Glutamatergic neuron (in vitro differentiated cells): Measurements from ENCODE around the gene SMC1B. TPM values are rescaled to one million over a fixed set of nuclear protein-coding genes. Genes with fewer than 3 reads are reported as not detected.

Experiments
- DNase-seq: peaks from one replicate; pipeline ENCODE4 v3.0.0; 2022
- H3K27ac Mint-ChIP-seq: one replicate; pipeline ENCODE4 v1.8.0; 2020; ENCODE audit warnings: mild to moderate bottlenecking, mixed read lengths, inconsistent platforms; ENCODE audit not compliant: unreplicated experiment
- H3K27me3 Mint-ChIP-seq: one replicate; pipeline ENCODE4 v1.8.0; 2020; ENCODE audit warnings: mild to moderate bottlenecking, moderate library complexity, mixed read lengths, inconsistent platforms; ENCODE audit not compliant: unreplicated experiment
- H3K36me3 Mint-ChIP-seq: one replicate; pipeline ENCODE4 v1.8.0; 2020; ENCODE audit warnings: mild to moderate bottlenecking, mixed read lengths, inconsistent platforms; ENCODE audit not compliant: unreplicated experiment
- H3K4me1 Mint-ChIP-seq: one replicate; pipeline ENCODE4 v1.8.0; 2020; ENCODE audit warnings: mild to moderate bottlenecking, low read depth, mixed read lengths, inconsistent platforms; ENCODE audit not compliant: unreplicated experiment
- H3K4me3 Mint-ChIP-seq: one replicate; pipeline ENCODE4 v1.8.0; 2020; ENCODE audit warnings: mild to moderate bottlenecking, mixed read lengths, inconsistent platforms; ENCODE audit not compliant: unreplicated experiment
- H3K9me3 Mint-ChIP-seq: one replicate; pipeline ENCODE4 v1.8.0; 2020; ENCODE audit warnings: mild to moderate bottlenecking, moderate library complexity, mixed read lengths, inconsistent platforms; ENCODE audit not compliant: unreplicated experiment
- total RNA-seq: library from RNA; stranded (reverse); fragmentation: NEBNext Ultra II Directional; extraction: Animal tissue kit (Norgen Biotek cat#: 25700); gene quantifications from one replicate; pipeline ENCODE4 v1.2.1, GENCODE V29; 2021; ENCODE audit not compliant: unreplicated experiment
- TF ChIP-seq, protein P1 (sequence below): fragments of 200-600 bp; sonication (generic); IDR thresholded peaks from one replicate; pipeline ENCODE4 v1.5.0; 2021; ENCODE audit not compliant: partially characterized antibody, unreplicated experiment

The SMC1B gene
- total RNA-seq, 1 donor from 2014 or later, result not detected

DNA sequence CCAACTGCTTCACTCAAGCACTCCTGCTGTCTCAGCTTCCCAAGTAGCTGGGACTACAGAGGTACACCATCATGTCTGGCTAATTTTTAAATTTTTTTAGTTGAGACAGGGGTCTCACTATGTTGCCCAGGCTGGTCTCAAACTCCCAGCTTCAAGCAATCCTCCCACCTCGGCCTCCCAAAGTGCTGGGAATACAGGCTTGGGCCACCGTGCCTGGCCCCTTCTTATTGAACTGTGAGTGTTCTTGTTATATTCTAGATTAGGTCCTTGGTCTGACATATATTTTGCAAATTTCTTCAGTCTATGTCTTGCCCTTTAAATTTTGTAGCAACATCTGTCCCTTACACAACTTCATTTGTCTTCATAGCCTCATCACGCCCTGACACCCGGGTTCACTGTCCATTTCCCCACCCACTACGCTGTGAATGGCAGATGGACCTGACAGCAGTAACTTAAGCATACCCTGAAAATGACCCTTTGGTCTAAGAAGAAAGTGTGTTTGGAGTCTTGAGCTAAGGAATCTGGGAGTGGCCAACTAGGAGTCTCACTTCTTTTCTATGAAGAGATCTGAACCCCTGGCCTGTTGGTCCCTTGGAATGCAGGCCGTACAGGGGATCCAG lies 107.8 kb downstream of the SMC1B start:
- TF ChIP-seq, protein P1, sequence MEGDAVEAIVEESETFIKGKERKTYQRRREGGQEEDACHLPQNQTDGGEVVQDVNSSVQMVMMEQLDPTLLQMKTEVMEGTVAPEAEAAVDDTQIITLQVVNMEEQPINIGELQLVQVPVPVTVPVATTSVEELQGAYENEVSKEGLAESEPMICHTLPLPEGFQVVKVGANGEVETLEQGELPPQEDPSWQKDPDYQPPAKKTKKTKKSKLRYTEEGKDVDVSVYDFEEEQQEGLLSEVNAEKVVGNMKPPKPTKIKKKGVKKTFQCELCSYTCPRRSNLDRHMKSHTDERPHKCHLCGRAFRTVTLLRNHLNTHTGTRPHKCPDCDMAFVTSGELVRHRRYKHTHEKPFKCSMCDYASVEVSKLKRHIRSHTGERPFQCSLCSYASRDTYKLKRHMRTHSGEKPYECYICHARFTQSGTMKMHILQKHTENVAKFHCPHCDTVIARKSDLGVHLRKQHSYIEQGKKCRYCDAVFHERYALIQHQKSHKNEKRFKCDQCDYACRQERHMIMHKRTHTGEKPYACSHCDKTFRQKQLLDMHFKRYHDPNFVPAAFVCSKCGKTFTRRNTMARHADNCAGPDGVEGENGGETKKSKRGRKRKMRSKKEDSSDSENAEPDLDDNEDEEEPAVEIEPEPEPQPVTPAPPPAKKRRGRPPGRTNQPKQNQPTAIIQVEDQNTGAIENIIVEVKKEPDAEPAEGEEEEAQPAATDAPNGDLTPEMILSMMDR, result no peak
- H3K9me3 Mint-ChIP-seq, result peaks cover 4% of the 10 kb centered on the region
- H3K36me3 Mint-ChIP-seq, result no peaks in the 10 kb centered on the region
- no peak overlapping the region for H3K27ac Mint-ChIP-seq
- H3K4me1 Mint-ChIP-seq, result peaks cover 2% of the 10 kb centered on the region
- DNase-seq, result no peak
- H3K27me3 Mint-ChIP-seq, result no peaks in the 10 kb centered on the region
- H3K4me3 Mint-ChIP-seq, result no peak overlapping the region

DNA sequence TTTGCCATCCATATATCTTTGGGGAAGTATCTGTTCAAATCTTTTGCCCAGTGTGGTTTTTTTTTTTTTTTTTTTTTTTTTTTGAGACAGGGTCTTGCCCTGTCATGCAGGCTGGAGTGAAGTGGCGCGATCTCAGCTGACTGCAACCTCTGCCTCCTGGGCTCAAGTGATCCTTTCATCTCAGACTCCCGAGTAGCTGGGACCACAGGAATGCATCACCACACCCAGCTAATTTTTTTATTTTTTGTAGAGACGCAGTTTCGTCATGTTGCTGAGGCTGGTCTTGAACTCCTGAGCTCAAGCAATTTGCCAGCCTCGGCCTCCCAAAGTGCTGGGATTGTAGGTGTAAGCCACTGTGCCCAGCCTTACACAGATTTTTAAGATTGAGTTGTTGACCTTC lies 108.4 kb downstream of the SMC1B start:
- TF ChIP-seq, protein P1, result no peak
- H3K36me3 Mint-ChIP-seq, result no peaks in the 10 kb centered on the region
- H3K9me3 Mint-ChIP-seq, result peaks cover 4% of the 10 kb centered on the region
- no peak for DNase-seq
- no peaks in the 10 kb centered on the region for H3K27me3 Mint-ChIP-seq
- H3K27ac Mint-ChIP-seq, result no peak overlapping the region
- no peak overlapping the region for H3K4me3 Mint-ChIP-seq
- peaks cover 2% of the 10 kb centered on the region for H3K4me1 Mint-ChIP-seq

DNA sequence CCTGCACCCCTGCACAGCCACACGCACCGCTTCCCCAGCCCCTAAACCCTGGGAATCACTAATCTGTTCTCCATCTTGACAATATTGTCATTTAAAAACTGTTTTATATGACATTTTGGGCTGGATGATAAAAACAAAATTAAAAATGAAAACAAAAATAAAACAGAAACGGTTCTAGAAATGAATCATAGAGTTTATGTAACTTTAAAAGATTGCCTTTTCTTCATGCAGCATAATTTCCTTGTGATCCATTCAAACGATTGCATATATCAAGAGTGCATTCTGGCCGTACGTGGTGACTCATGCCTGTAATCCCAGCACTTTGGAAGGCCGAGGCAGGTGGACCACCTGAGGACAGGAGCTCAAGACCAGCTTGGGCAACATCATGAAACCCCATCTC lies 110.2 kb downstream of the SMC1B start:
- no peak for DNase-seq
- Mint-ChIP-seq H3K9me3 (peaks cover 4% of the 10 kb centered on the region), H3K27me3 (peaks cover 2% of the 10 kb centered on the region), H3K4me3 (no peak overlapping the region), H3K36me3 (no peaks in the 10 kb centered on the region), H3K4me1 (no peaks in the 10 kb centered on the region), H3K27ac (no peak overlapping the region)
- TF ChIP-seq, protein P1, result no peak

DNA sequence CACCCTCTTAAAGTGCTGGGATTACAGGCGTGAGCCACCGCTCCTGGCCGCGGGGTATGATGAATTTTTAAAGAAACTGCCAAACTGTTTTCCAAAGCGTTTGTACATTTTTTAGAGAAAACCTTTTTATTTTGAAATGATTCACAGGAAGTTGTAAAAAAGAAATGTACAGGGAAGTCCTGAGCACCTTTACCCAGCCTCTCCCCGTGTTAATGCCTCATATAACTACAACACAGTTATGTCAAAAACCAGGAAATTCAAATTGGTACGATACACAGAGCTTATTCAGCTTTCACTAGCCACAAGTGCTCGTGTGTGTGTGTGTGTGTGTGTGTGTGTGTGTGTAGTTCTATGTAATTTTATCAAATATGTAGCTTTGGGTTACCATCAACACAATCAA lies 110.6 kb downstream of the SMC1B start:
- TF ChIP-seq, protein P1, result no peak
- Mint-ChIP-seq H3K27me3 (peaks cover 2% of the 10 kb centered on the region), H3K36me3 (no peaks in the 10 kb centered on the region), H3K9me3 (peaks cover 4% of the 10 kb centered on the region), H3K4me1 (no peaks in the 10 kb centered on the region), H3K4me3 (no peak overlapping the region), H3K27ac (no peak overlapping the region)
- DNase-seq, result no peak

DNA sequence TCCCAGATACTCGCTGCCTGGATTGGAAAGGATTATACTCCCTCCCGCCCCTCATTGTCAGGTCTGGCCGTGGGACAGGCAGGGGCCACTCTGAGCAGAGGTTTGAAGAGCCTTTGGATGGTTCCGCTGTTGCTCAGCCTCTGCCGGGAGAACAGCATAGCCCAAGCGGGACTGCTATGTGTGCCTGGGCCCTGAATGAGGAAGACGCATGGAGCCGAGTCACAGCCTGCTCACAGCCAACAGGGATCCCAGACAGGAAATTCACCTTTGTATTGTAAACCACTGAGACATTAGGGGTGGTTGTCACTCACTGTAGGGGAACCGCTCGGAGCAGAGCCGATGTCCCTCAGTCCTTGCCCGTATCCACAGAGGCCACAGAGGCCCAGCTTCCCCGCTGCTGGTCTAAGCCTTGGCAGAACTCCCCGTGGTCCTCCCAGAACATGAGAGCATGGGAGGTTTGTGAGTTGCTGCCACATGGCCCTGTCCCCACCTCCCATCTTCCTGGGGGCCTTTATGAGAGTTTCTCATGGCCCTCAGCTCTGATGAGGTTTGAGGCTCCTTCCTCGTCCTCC lies 114.4 kb downstream of the SMC1B start:
- Mint-ChIP-seq H3K27me3 (peaks cover 6% of the 10 kb centered on the region), H3K27ac (no peak overlapping the region), H3K4me3 (no peak overlapping the region), H3K4me1 (no peaks in the 10 kb centered on the region), H3K9me3 (no peaks in the 10 kb centered on the region), H3K36me3 (no peaks in the 10 kb centered on the region)
- no peak for DNase-seq
- TF ChIP-seq, protein P1, result no peak
